ENCODE data around the gene ACKR2.
A peak's percentile ranks its signal among the peaks of the same experiment; 100 is the strongest.

ACKR2 gene

GRCh38 chr3:42838571-42838970 lies 29.3 kb downstream of the ACKR2 start:
- DNase-seq (ENCODE audit: low read depth in 2 of 2), result no peak
- TF ChIP-seq, protein P1, sequence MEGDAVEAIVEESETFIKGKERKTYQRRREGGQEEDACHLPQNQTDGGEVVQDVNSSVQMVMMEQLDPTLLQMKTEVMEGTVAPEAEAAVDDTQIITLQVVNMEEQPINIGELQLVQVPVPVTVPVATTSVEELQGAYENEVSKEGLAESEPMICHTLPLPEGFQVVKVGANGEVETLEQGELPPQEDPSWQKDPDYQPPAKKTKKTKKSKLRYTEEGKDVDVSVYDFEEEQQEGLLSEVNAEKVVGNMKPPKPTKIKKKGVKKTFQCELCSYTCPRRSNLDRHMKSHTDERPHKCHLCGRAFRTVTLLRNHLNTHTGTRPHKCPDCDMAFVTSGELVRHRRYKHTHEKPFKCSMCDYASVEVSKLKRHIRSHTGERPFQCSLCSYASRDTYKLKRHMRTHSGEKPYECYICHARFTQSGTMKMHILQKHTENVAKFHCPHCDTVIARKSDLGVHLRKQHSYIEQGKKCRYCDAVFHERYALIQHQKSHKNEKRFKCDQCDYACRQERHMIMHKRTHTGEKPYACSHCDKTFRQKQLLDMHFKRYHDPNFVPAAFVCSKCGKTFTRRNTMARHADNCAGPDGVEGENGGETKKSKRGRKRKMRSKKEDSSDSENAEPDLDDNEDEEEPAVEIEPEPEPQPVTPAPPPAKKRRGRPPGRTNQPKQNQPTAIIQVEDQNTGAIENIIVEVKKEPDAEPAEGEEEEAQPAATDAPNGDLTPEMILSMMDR (IDR thresholded peaks at IDR 0.05; ENCODE audit: low read depth, low read length), result no peak
- no peak overlapping the region for H3K4me3 ChIP-seq (replicated peaks in 1 of 2; ENCODE audit: low read depth in 2 of 2, low read length in 2 of 2)

GRCh38 chr3:42839616-42840015 lies 30.4 kb downstream of the ACKR2 start:
- DNase-seq (ENCODE audit: low read depth in 2 of 2), result peak; percentile 75 to 82
- peak overlapping the region in 1 of 2 donors; percentile 33 for H3K4me3 ChIP-seq (replicated peaks in 1 of 2; ENCODE audit: low read depth in 2 of 2, low read length in 2 of 2)
- TF ChIP-seq, protein P1 (IDR thresholded peaks at IDR 0.05; ENCODE audit: low read depth, low read length), result peak; percentile 81

- no peak overlapping the region for H3K4me3 ChIP-seq (replicated peaks in 1 of 2; ENCODE audit: low read depth in 2 of 2, low read length in 2 of 2)
- TF ChIP-seq, protein P1 (IDR thresholded peaks at IDR 0.05; ENCODE audit: low read depth, low read length), result no peak
- DNase-seq (ENCODE audit: low read depth in 2 of 2), result no peak
Measured at GRCh38 chr3:42841332-42841731, 32.1 kb downstream of the ACKR2 start.

DNA sequence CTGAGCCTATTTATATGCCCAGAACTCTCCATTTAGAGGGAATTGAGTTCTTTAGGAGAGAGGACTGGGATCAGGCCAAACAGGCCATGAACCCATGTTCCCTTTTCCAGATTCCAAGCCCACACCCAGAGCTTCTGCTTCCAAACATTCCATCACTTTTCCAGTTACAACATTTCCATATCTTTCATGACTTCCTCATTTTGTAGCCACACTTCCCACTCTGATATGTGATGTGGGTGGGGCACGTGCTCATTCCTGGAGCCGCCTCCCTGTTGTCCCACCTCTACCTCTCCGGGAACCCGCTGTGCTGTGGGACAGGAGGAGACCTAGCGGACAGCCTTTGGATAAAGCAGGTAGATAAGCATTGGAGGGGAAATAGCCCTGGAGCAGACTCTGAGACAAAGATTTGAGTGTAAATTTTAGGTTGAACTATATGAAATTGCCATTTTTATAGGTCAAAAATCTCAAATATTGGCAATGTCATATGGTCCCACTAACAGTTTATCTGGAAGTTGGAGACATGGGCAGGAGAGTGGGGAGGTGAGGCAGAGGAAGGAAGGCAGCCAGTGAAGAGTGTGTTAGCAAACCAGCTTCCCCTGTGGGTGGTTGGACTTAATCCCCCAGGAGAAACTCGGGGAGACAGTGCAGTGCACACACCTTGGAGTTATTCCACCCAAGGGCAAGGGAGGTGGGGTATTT lies 34.6 kb downstream of the ACKR2 start:
- no peak overlapping the region for H3K4me3 ChIP-seq (replicated peaks in 1 of 2; ENCODE audit: low read depth in 2 of 2, low read length in 2 of 2)
- DNase-seq (ENCODE audit: low read depth in 2 of 2), result peak in 1 of 2 donors; percentile 41
- TF ChIP-seq, protein P1 (IDR thresholded peaks at IDR 0.05; ENCODE audit: low read depth, low read length), result no peak

DNA sequence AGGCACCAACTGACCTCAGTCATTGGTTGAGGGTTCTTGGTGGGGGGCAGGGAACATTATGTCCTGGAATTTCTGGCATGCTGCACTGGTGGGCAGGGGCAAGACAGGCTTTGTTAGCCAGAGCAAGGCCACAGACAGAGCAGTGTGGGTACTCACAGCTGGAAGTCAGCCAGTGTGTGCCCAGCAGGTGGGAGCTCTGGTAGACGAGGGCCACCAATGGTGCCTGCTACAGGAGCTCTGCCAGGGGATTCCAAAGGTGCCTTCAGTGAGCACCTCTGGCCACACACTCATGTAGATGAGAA lies 35.1 kb downstream of the ACKR2 start:
- TF ChIP-seq, protein P1 (IDR thresholded peaks at IDR 0.05; ENCODE audit: low read depth, low read length), result no peak
- H3K4me3 ChIP-seq (replicated peaks in 1 of 2; ENCODE audit: low read depth in 2 of 2, low read length in 2 of 2), result no peak overlapping the region
- DNase-seq (ENCODE audit: low read depth in 2 of 2), result no peak

GRCh38 chr3:42844815-42845214 lies 35.6 kb downstream of the ACKR2 start:
- no peak for DNase-seq (ENCODE audit: low read depth in 2 of 2)
- H3K4me3 ChIP-seq (replicated peaks in 1 of 2; ENCODE audit: low read depth in 2 of 2, low read length in 2 of 2), result no peak overlapping the region
- TF ChIP-seq, protein P1 (IDR thresholded peaks at IDR 0.05; ENCODE audit: low read depth, low read length), result no peak
